ENCODE measurements around the gene DLST.

- TF ChIP-seq CTCF (IDR thresholded peaks at IDR 0.05) (no peak), POLR2A (IDR thresholded peaks at IDR 0.05) (no peak)
These were observed 59.3 kb downstream of the DLST start for GRCh38 chr14:74940956-74941565.
